ENCODE data around the gene CNOT6.
"Not testable (repeated sequence)": the region's sequence is repeated elsewhere in the genome, so short reads cannot be mapped to it uniquely, and the experiment has no call there.

GRCh38 chr5:180473386-180473785, 20.8 kb upstream of the CNOT6 start:
- not testable (repeated sequence) for TF ChIP-seq CTCF (IDR thresholded peaks at IDR 0.05 in 4 of 5, conservative IDR thresholded peaks at IDR 0.05 in 1 of 5); POLR2A (IDR thresholded peaks at IDR 0.05)
